ENCODE results near the gene SMARCB1. TPM values are rescaled to one million over a fixed set of nuclear protein-coding genes. Genes with fewer than 3 reads are reported as not detected.

Gene SMARCB1
- 100 to 1,000 TPM in 1 of 10 donors, 10 to 100 TPM in 9; 57.5 to 111 (median 74.6) TPM for polyA plus RNA-seq (ENCODE audit: insufficient read length in 10 of 10)
- long read RNA-seq, donor 1, full-length matches to known transcripts, result 19 of 24 reads
- long read RNA-seq, donor 1, partial matches to known transcripts, result 5 of 24 reads
- long read RNA-seq, donor 1, other reads (novel, unspliced or antisense), result 0 of 24 reads
- long read RNA-seq, donor 2, full-length matches to known transcripts, result 33 of 216 reads
- long read RNA-seq, donor 2, partial matches to known transcripts, result 30 of 216 reads
- long read RNA-seq, donor 2, other reads (novel, unspliced or antisense), result 153 of 216 reads
- long read RNA-seq, donor 3, result 0 reads
- long read RNA-seq, donor 4, full-length matches to known transcripts, result 23 of 23 reads
- long read RNA-seq, donor 4, partial matches to known transcripts, result 0 of 23 reads
- long read RNA-seq, donor 4, other reads (novel, unspliced or antisense), result 0 of 23 reads
- long read RNA-seq, donor 5, full-length matches to known transcripts, result 36 of 36 reads
- long read RNA-seq, donor 5, partial matches to known transcripts, result 0 of 36 reads
- long read RNA-seq, donor 5, other reads (novel, unspliced or antisense), result 0 of 36 reads
- long read RNA-seq, donor 6, full-length matches to known transcripts, result 32 of 32 reads
- long read RNA-seq, donor 6, partial matches to known transcripts, result 0 of 32 reads
- long read RNA-seq, donor 6, other reads (novel, unspliced or antisense), result 0 of 32 reads
- long read RNA-seq, donor 7, full-length matches to known transcripts, result 13 of 13 reads
- long read RNA-seq, donor 7, partial matches to known transcripts, result 0 of 13 reads
- long read RNA-seq, donor 7, other reads (novel, unspliced or antisense), result 0 of 13 reads
- long read RNA-seq, donor 8, full-length matches to known transcripts, result 29 of 36 reads
- long read RNA-seq, donor 8, partial matches to known transcripts, result 7 of 36 reads
- long read RNA-seq, donor 8, other reads (novel, unspliced or antisense), result 0 of 36 reads
- long read RNA-seq, donor 9, transcript SMARCB1-204 (9 exons, 1,730 nt), result major isoform, 6 of 8 reads
- long read RNA-seq, donor 9, partial matches to known transcripts, result 0 of 8 reads
- long read RNA-seq, donor 9, other reads (novel, unspliced or antisense), result 0 of 8 reads

- peak; percentile 94 to 97 (median 95) for DNase-seq
These were observed at the start of gene SMARCB1 for GRCh38 chr22:23786752-23787599. SMARCB1 (plus strand) TSS chr22:23786966; CDS start chr22:23787170, 204 bp downstream.

- DNase-seq, result peak in 1 of 3 donors; percentile 20
These were observed 49.1 kb upstream of the SMARCB1 start for GRCh38 chr22:23737696-23738095.

- DNase-seq, result no peak
These were observed 44.1 kb upstream of the SMARCB1 start for GRCh38 chr22:23742505-23743264.

- DNase-seq, result peak; percentile 45 to 78 (median 72)
These were observed 43.5 kb upstream of the SMARCB1 start for GRCh38 chr22:23743303-23743705.

- no peak for DNase-seq
These were observed 42.8 kb upstream of the SMARCB1 start for GRCh38 chr22:23744001-23744400.

- DNase-seq, result no peak
These were observed 42.3 kb upstream of the SMARCB1 start for GRCh38 chr22:23744485-23744884.

- DNase-seq, result no peak
These were observed 41.0 kb upstream of the SMARCB1 start for GRCh38 chr22:23745791-23746190.

GRCh38 chr22:23749841-23750301 is 36.9 kb upstream of the SMARCB1 start:
- peak in 2 of 3 donors; percentile 56 to 76 for DNase-seq

GRCh38 chr22:23750367-23750713 is 36.4 kb upstream of the SMARCB1 start:
- DNase-seq, result peak in 1 of 3 donors; percentile 66

GRCh38 chr22:23750714-23751440 is 35.9 kb upstream of the SMARCB1 start, which contains the start of gene ZNF70:
ZNF70 (minus strand) TSS chr22:23751112; CDS start chr22:23745140, 5,972 bp downstream.
- DNase-seq, result peak; percentile 83 to 93 (median 90)

GRCh38 chr22:23751441-23751996 is 35.2 kb upstream of the SMARCB1 start:
- DNase-seq, result no peak

- no peak for DNase-seq
These were observed 34.6 kb upstream of the SMARCB1 start for GRCh38 chr22:23752090-23752691.

- no peak for DNase-seq
These were observed 34.0 kb upstream of the SMARCB1 start for GRCh38 chr22:23752750-23753149.

- no peak for DNase-seq
These were observed 33.4 kb upstream of the SMARCB1 start for GRCh38 chr22:23753385-23753784.

- DNase-seq, result no peak
These were observed 32.4 kb upstream of the SMARCB1 start, which contains the start of gene VPREB3 for GRCh38 chr22:23754220-23754919. VPREB3 (minus strand) TSS chr22:23754425; CDS start chr22:23754363, 62 bp downstream.

- DNase-seq, result no peak
These were observed 31.7 kb upstream of the SMARCB1 start for GRCh38 chr22:23754980-23755636.

GRCh38 chr22:23755711-23756110 is 31.1 kb upstream of the SMARCB1 start:
- no peak for DNase-seq
